ENCODE measurements around the gene UROC1.

DNA sequence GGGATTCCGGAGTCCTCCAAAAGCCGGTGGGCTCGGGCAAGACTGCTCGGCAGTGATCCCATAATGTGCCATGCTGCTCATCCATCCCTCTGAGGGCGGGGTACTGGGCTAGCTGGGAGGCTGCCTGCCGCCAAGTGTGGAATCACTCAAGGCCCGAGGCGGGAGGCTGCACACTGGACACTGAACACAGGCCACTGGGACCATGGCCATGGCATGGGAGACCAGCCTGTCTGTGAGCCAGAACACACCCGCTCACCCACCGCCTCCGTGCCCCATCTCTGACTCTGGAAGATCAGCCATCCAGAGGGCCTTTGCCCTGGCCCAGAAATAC lies 39.8 kb upstream of the UROC1 start:
- no peak for TF ChIP-seq EZH2 (IDR thresholded peaks at IDR 0.05; ENCODE audit: low read depth)
- TF ChIP-seq, protein P1, sequence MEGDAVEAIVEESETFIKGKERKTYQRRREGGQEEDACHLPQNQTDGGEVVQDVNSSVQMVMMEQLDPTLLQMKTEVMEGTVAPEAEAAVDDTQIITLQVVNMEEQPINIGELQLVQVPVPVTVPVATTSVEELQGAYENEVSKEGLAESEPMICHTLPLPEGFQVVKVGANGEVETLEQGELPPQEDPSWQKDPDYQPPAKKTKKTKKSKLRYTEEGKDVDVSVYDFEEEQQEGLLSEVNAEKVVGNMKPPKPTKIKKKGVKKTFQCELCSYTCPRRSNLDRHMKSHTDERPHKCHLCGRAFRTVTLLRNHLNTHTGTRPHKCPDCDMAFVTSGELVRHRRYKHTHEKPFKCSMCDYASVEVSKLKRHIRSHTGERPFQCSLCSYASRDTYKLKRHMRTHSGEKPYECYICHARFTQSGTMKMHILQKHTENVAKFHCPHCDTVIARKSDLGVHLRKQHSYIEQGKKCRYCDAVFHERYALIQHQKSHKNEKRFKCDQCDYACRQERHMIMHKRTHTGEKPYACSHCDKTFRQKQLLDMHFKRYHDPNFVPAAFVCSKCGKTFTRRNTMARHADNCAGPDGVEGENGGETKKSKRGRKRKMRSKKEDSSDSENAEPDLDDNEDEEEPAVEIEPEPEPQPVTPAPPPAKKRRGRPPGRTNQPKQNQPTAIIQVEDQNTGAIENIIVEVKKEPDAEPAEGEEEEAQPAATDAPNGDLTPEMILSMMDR (conservative IDR thresholded peaks at IDR 0.05), result no peak

All from PC-9 (cell line).